HL-60 (cell line): ENCODE measurements around the gene SPNS3.

Experiments
- DNase-seq, 2 experiments: peaks; one replicate each; pipeline ENCODE4 v3.0.0-alpha.2; 2010 to 2020; ENCODE audit warnings: low read depth in 1 of 2, low spot score in 1 of 2
- H3K27ac ChIP-seq: fragments of 250-450 bp; sonication (Bioruptor Pico); replicated peaks from 2 replicates; pipeline ENCODE4 v1.5.1; 2020; ENCODE audit warnings: mild to moderate bottlenecking, moderate library complexity
- H3K27me3 ChIP-seq: fragments of 250-450 bp; sonication (Bioruptor Pico); 2 replicates; pipeline ENCODE4 v1.5.1; 2021; ENCODE audit warnings: mild to moderate bottlenecking, moderate library complexity; ENCODE audit not compliant: insufficient read depth, poor library complexity, severe bottlenecking
- H3K4me3 ChIP-seq: replicated peaks from 2 replicates; pipeline ENCODE4 v1.5.1; 2011; ENCODE audit warnings: mild to moderate bottlenecking, control low read depth, low read length; ENCODE audit not compliant: insufficient read depth
- CTCF ChIP-seq: IDR thresholded peaks from one replicate; pipeline ENCODE4 v1.5.1; 2011; ENCODE audit warnings: low read length, control low read depth, inconsistent platforms; ENCODE audit not compliant: insufficient read depth
- GABPA ChIP-seq: IDR thresholded peaks from 2 replicates; pipeline ENCODE4 v1.6.1; 2012; ENCODE audit warnings: low read depth
- POLR2AphosphoS5 ChIP-seq: IDR thresholded peaks from 2 replicates; pipeline ENCODE4 v1.6.1; 2012; ENCODE audit warnings: low read depth
- SPI1 ChIP-seq: IDR thresholded peaks from 2 replicates; pipeline ENCODE4 v1.6.1; 2012; ENCODE audit warnings: low read depth, mild to moderate bottlenecking, borderline replicate concordance
- TF ChIP-seq, protein P1 (sequence below): IDR thresholded peaks from 2 replicates; pipeline ENCODE4 v1.6.1; 2012; ENCODE audit warnings: low read depth; ENCODE audit not compliant: insufficient replicate concordance

Gene SPNS3

GRCh38 chr17:4515501-4515900 is 81.8 kb downstream of the SPNS3 start:
- Histone ChIP-seq H3K27me3 (no peaks in the 10 kb centered on the region), H3K4me3 (no peak overlapping the region), H3K27ac (no peak overlapping the region)
- DNase-seq = no peak
- TF ChIP-seq GABPA = no peak
- TF ChIP-seq, protein P1, sequence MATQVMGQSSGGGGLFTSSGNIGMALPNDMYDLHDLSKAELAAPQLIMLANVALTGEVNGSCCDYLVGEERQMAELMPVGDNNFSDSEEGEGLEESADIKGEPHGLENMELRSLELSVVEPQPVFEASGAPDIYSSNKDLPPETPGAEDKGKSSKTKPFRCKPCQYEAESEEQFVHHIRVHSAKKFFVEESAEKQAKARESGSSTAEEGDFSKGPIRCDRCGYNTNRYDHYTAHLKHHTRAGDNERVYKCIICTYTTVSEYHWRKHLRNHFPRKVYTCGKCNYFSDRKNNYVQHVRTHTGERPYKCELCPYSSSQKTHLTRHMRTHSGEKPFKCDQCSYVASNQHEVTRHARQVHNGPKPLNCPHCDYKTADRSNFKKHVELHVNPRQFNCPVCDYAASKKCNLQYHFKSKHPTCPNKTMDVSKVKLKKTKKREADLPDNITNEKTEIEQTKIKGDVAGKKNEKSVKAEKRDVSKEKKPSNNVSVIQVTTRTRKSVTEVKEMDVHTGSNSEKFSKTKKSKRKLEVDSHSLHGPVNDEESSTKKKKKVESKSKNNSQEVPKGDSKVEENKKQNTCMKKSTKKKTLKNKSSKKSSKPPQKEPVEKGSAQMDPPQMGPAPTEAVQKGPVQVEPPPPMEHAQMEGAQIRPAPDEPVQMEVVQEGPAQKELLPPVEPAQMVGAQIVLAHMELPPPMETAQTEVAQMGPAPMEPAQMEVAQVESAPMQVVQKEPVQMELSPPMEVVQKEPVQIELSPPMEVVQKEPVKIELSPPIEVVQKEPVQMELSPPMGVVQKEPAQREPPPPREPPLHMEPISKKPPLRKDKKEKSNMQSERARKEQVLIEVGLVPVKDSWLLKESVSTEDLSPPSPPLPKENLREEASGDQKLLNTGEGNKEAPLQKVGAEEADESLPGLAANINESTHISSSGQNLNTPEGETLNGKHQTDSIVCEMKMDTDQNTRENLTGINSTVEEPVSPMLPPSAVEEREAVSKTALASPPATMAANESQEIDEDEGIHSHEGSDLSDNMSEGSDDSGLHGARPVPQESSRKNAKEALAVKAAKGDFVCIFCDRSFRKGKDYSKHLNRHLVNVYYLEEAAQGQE = no peak

- no peaks in the 10 kb centered on the region for H3K27me3 ChIP-seq
- no peak overlapping the region for H3K27ac ChIP-seq
- DNase-seq = no peak
- TF ChIP-seq, protein P1 = no peak
- TF ChIP-seq POLR2AphosphoS5 = no peak
- TF ChIP-seq SPI1 = no peak
- TF ChIP-seq GABPA = no peak
- TF ChIP-seq CTCF = no peak
- H3K4me3 ChIP-seq = no peak overlapping the region
Observed at GRCh38 chr17:4516735-4517134, 83.0 kb downstream of the SPNS3 start.

- Histone ChIP-seq H3K4me3 (no peak overlapping the region), H3K27ac (no peak overlapping the region), H3K27me3 (no peaks in the 10 kb centered on the region)
- DNase-seq = no peak
- TF ChIP-seq GABPA = no peak
- no peak for TF ChIP-seq POLR2AphosphoS5
- TF ChIP-seq SPI1 = no peak
- TF ChIP-seq, protein P1 = no peak
Observed at GRCh38 chr17:4518901-4519300, 85.2 kb downstream of the SPNS3 start.

DNA sequence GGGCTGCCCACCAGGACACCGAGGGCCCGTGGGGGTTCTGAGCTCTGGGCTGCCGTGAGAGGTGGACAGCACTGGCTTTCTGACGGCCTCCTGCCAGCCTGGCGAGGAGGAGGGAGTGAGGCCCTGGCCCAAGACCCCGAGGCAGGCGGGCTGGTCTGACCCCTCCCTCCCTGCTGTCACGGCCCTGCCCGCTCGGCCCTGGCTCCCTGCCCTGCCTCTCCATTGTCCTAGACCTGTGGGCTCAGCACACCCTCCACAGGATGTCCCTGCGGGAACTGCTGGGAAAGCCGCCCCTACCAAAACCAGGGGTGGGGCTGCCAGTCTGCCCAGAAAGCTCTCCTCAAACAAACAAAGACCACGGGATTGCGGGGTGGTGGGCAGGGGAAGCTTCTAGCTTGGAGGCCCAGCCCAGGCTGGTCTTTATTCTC is 85.6 kb downstream of the SPNS3 start:
- H3K27me3 ChIP-seq = no peaks in the 10 kb centered on the region

More for the DNA sequence above, 85.6 kb downstream of the SPNS3 start:
- Histone ChIP-seq H3K4me3 (no peak overlapping the region), H3K27ac (no peak overlapping the region)
- no peak for TF ChIP-seq GABPA
- TF ChIP-seq POLR2AphosphoS5 = no peak
- TF ChIP-seq CTCF = no peak
- no peak for TF ChIP-seq SPI1
- TF ChIP-seq, protein P1 = no peak
- DNase-seq = no peak
